HG03442 (cell line): ENCODE results near the gene MSMB.
"Not testable (repeated sequence)": the region's sequence is repeated elsewhere in the genome, so short reads cannot be mapped to it uniquely, and the experiment has no call there.

Experiments used
- ATAC-seq: cut with Tn5 transposase; IDR thresholded peaks from one replicate; pipeline ENCODE4 v1.9.1; 2021; ENCODE audit warnings: mild to moderate bottlenecking, moderate library complexity; ENCODE audit not compliant: unreplicated experiment

Gene MSMB

GRCh38 chr10:46014683-46015405 lies 31.2 kb downstream of the MSMB start:
- no peak for ATAC-seq

DNA sequence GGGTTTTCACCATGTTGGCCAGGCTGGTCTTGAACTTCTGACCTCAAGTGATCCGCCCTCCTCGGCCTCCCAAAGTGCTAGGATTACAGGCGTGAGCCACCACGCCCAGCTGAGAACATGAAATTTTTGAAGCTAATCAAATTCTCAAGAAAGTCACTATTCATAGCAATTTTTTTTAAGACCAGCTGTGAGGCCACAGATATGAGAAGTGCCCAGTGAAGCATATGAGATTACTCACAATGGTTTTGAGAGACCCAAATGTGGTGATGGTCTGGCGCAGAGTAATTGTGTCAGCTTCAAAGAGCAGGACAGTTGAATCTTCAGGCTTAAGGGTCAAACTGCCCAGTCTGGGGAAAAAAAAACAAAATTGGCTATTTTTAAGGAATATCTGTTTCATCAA lies 31.9 kb downstream of the MSMB start:
- no peak for ATAC-seq

DNA sequence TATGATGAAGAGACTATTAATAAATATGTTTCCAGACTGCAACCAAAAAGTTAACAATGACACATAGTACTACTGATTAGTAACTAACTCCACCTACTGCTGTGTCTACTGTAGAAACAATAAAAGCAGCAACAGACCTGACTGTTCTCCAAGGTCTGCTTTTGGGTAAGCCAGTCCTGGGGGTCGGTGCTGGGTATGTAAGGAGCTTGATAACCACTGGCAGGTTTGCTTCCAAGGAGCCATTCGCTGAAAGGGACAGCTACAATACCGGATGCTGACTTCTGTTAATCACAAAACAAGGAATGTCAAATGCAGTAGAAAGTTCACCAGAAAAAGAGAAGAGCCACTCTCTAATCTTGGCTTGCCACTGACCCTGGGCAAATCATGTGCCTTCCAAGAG lies 33.3 kb downstream of the MSMB start:
- no peak for ATAC-seq

DNA sequence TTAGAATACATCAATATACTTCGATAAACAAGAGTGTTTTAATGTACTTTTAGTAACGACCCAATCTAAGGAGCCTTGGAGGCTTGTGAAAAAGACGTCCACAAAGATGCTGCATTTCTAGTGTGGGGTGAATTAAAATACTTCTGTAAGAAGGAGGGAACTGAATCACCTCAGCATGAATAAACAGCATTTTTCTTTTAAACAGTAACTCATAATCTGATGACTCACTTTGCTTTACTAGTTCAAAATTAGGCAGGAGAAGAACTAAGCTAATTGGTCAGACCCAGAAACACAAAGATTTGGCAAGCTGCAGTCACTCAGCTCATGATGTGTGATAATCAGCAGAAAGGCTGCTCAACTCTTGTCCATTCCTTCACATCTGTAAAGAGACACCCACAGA lies 39.9 kb downstream of the MSMB start:
- ATAC-seq = no peak

DNA sequence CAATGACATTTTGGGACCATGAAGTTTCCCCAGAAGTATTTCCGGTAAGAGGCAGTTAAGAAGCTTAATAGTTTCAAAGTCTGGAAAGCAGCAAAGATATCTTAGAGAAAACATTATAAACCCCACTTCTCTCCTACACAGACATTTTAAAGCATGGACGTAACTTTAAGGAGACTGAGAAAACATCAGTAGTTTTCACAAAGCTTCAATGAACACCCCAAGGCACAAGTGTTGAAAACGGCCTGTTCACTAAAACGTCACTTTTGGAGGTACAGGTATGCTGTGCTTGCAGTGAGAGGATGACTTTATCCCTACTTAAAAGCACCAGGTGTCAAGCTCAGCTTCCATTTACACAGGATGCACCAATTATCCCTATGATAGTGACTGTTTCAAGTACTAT lies 40.7 kb downstream of the MSMB start:
- ATAC-seq = no peak

DNA sequence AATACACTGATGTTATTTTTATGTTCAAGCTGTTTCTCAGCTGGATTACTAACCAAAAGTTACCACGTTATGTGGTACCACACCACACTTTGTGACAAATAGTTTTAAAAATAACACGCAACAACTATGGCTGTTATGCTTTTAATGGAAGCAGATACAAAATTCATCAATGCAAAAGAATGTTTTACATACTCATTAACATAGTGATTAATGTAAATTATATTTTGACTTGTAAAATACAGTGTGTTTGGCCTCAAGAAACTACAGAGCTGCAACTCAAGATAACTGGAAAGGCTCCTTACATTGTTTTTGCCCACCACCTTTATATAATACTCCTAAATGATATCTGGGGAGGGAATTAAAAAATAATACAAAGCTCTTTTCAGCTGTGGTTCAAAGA lies 41.1 kb downstream of the MSMB start:
- no peak for ATAC-seq

DNA sequence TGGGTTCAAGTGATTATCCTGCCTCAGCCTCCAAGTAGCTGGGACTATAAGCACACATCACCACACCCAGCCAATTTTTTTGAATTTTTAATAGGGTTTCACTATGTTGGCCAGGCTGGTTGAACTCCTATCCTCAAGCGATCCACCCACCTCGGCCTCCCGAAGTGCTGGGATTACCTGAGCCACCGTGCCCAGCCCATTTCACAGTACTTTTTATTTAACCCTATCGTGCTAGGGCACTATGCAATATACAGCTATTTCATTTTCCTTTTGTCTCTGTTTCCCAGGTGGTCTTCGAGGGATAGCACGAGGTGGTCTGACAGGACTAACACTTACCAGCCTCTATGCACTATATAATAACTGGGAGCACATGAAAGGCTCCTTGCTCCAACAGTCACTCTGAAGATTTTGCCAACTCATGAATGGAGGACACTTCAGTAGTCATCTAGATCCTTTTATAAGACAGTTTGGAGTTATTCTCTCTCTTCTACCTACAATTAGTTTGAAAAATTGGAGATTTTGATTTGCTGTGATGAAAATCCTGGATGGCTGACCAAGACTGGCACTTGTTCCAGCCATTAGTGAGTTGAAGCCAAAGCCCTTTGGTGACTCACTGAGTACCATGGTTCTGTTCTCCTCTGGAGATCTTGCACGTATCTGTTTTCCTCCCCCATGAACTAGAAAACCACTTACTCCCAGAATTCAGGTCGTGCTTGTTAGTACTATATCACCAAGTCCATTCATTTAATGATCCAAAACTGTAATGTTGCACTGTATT lies 43.0 kb downstream of the MSMB start:
- no peak for ATAC-seq

DNA sequence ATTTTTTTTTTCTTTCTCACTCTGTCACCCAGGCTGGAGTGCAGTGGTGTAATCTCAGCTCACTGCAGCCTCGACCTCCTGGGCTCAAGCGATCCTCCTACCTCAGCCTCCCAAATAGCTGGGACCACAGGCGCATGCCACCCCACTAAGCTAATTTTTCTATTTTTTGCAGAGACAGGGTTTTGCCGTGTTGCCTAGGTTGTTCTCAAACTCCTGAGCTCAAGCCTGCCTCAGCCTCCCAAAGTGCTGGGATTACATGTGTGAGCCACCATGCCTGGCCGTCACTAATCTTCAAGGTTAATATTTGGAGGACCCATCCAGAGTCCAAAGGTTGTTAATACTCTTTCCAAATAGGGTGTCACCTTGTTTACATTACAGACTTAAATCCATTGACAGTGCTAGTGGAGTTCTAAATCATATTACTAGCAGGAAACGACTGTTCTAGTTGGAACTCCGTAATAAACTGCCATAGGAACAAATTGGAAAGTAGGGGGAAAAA lies 43.8 kb downstream of the MSMB start:
- not testable (repeated sequence) for ATAC-seq

DNA sequence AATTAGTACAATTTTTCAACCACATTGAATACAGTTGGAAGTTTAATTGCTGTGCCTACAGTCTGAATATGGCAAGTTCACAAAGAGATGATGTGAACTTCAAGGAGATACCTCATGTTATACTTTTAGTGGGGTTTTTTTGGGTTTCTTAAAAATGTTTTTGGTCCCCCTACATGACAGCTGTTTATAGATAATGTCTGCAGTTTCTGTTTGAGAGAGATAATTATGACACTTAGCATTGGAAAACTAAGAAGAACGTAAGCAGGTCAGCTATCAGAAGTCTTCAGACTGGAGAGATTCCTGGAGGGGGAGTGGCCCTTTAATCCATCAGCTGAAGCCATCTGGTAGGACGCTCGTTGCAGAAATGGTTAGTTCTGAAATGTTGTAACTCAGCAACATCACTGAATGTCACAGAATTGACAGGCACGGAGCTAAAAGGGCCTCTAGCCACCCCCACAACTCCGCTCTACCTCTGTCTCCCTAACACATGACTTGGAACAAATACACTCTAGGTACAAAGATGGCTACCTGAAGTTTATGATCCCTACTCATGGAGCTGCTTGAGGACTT lies 44.8 kb downstream of the MSMB start:
- no peak for ATAC-seq

DNA sequence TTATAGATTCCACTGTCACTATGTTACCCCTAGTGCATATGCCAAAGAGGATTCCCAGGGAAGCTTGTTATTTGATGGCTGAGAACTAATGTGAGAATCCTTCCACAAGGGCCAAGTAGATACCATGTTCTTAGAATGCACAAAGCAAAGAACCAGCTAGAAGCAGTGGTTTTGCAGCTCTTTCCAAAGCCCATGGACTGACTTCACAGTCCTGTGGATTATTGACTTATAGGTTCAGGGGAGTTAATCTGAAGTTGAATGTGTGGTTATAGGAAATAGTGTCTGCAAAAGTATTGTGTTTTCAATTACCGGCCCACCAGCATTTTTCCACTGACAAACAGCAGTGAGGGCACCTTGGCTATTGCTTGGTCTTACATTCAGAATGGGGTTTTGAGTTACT lies 45.5 kb downstream of the MSMB start:
- ATAC-seq = no peak

- ATAC-seq = not testable (repeated sequence)
These were observed 46.1 kb downstream of the MSMB start for GRCh38 chr10:45999955-46000354.

DNA sequence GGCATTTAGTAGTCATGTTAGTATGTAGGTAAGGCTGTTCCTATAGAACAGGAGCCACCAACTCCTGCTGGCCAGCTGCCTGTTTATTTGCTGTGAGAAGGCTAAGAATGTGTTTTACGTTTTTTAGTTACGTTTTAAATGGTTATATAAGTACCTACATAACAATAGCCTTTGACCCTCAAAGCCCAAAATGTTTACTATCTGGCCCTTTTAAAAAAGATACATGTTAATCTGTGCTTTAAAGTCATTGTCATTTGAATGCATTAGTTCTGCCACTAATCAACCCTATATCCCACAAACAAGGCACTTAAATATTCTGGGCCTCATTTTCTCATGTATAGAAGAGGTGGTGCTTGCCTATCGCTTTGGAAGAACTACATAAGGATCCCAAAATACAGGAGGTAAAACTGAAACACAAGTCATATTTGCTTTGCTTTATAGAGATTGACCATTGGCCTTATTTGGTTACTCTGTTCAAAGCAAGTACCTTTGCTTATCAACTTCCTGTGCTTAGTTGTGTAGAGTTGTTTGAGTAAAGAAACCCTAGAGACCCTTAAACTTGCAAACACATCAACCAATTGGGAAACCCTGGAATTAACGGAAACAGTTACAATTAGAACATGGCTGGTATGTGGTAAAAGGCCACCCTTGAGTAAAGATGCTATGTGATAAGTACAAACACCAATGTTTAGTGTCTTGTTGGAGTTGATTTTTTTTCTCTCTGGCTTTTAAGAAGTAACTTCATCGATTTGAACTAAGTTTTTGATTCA lies 47.9 kb downstream of the MSMB start:
- no peak for ATAC-seq

GRCh38 chr10:45997557-45997956 lies 48.5 kb downstream of the MSMB start:
- no peak for ATAC-seq

DNA sequence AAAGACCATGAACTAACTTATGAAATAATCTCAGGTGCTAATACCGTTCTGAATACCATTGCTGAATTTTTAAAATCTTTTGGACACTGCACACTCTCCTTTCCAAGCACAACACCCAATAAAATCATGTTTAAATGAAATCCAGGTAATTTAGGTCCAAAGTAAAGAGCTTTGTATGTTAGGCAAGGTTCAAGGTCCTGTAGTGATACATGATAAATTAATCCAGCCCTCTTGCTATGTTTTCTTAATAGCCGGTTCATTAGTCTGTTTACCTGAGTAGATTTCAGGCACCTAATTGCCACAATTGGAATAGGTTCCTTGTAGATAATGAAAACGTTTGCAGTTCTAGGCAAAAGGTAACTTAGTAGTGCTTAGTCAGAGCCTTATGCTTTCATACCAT lies 60.5 kb downstream of the MSMB start:
- not testable (repeated sequence) for ATAC-seq

GRCh38 chr10:45984473-45984872 lies 61.6 kb downstream of the MSMB start:
- not testable (repeated sequence) for ATAC-seq

- ATAC-seq = peak; percentile 50
These were observed 62.4 kb downstream of the MSMB start for GRCh38 chr10:45983538-45984186.
